ENCODE results near the gene CLEC4A.
A peak's percentile ranks its signal among the peaks of the same experiment; 100 is the strongest.
"Not testable (repeated sequence)": the region's sequence is repeated elsewhere in the genome, so short reads cannot be mapped to it uniquely, and the experiment has no call there.

The CLEC4A gene

DNA sequence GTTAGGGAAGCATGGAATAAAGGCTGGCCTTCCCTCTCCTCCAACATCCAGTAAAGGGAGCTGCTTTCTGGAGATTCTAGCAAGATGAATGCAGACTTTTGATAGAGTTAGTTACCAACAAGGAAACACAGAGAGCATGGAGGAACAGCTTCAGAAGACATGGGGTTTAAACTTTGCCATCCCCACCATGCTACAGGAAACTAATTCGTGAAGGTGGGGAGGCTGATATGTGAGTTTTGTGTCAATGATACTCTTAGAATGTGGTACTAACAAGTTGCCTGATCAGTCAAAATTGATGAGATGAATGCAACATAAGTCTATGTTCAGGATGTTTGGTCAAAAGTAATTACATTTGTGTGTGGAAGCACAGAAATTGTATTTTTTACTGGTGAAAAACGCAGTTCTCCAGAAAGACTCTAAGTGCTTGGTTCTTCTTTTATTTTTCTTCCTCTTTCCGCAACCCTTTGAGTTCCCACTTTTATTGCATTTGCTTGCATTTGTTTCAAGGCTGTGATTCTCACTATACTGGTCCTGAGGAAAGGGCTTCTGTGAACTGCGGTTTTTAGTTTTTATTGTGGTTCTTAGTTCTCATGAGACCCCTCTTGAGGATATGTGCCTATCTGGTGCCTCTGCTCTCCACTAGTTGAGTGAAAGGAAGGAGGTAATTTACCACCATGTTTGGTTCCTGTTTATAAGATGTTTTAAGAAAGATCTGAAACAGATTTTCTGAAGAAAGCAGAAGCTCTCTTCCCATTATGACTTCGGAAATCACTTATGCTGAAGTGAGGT lies at the start of gene CLEC4A:
TSS of gene CLEC4A (plus strand) at position 494 of the 789 bp plus-strand sequence. CDS start at position 756, 262 bp downstream.
- no peak for DNase-seq (ENCODE audit: low read depth in 3 of 3, low spot score in 1 of 3)

DNA sequence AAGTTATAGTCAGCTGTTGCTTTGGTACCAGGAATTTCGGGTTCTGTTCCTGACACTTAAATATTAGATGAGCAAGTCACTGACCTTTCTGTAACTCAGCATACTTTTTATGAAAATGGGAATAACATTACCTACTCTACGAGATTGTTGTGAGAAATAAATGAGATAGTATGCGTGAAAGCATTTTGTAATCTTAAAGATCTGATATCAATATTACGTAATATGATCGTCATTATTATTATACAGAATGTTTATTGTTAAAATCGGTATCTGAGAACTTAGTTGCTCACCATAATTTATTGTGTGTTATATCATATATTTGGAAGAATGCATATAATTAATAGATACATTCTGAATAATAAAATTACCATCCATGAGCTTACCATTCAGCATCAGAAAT lies 47.5 kb upstream of the CLEC4A start:
- no peak for DNase-seq (ENCODE audit: low read depth in 3 of 3, low spot score in 1 of 3)

DNA sequence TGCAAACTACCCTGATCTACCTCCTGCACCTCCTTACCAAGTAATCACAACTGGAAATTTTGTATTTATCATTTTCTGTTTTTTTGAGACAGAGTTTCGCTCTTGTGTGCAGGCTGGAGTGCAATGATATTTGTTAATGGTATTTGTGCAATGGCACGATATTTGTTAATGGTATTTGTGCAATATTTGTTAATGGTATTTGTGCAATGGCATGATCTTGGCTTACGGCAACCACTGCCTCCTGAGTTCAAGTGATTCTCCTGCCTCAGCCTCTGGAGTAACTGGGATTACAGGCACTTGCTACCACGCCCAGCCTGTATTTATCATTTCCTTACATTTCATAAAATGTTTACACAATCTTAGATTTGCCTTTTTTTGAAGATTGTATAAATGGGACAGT lies 47.1 kb upstream of the CLEC4A start:
- no peak for DNase-seq (ENCODE audit: low read depth in 3 of 3, low spot score in 1 of 3)

DNA sequence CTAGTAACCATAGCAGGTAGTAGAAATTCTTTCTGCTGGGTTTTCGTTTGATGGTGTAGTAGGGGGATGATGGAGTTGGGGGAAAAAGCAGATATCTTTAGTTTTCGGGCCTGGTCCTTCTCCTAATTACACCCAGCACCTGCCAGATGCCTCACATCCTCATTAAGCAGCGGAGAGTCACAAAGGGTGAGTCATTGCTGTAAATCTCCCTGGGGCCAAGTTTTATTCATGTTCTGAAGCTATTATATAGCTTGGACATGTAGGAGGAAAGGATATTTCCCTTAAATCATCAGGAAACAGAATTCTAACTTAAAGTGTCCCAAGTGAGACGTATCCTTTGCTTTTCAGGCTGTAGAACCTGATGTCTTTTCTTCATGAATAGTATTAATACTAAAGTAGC lies 46.2 kb upstream of the CLEC4A start:
- DNase-seq (ENCODE audit: low read depth in 3 of 3, low spot score in 1 of 3), result no peak

DNA sequence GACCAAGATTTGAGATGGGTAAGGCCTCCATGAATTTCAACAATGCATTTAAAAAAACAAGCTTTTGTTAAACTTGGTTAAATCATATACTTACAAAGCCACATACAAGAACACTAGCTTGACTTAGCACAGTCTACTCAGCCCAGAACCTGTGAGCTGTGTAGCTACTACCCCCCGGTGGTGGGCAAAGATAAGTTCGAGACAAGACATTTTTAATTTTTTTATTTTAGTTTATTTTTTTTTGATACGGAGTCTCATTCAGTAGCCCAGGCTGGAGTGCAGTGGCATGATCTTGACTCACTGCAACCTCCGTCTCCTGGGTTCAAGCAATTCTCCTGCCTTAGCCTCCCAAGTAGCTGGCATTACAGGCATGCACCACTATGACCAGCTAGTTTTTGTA lies 45.0 kb upstream of the CLEC4A start:
- peak in 2 of 3 donors; percentile 37 to 42 for DNase-seq (ENCODE audit: low read depth in 3 of 3, low spot score in 1 of 3)

DNA sequence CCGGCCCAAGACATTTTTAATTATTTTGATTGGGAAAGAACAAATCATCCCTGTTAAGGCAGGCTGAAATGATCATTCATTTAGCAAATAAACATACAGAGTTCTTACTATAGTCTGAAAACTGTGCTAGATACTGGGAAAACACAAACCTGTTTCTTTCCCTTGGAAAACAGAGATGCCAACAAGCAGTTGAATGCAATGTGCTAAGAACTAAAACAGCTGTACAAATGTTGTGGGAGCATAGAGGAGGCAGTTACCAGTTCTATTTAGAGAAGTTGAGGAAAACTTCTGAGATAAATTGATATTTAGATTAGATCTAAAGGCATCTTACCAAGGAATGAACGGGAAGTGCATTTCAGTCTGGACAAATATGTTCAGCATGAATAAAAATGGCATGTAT lies 44.5 kb upstream of the CLEC4A start:
- no peak for DNase-seq (ENCODE audit: low read depth in 3 of 3, low spot score in 1 of 3)

DNA sequence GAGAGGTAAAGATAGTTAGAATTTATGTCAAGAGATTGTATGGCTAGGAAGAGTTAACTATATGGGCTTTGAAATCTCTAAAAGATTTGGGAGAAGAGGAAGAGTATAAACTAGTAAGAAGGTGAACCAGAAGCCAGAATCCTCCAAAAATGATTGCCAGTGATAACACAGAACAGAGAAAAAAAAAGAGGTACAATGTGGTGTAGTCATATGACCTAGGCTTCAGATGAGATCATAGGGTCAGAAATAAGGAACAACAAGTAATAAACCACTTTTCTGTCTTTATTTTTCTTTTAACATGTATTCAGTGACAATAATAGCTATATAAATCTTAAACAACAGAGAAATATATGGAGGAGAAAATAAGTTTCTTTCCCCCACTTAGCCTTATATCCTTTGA lies 43.3 kb upstream of the CLEC4A start:
- no peak for DNase-seq (ENCODE audit: low read depth in 3 of 3, low spot score in 1 of 3)

DNA sequence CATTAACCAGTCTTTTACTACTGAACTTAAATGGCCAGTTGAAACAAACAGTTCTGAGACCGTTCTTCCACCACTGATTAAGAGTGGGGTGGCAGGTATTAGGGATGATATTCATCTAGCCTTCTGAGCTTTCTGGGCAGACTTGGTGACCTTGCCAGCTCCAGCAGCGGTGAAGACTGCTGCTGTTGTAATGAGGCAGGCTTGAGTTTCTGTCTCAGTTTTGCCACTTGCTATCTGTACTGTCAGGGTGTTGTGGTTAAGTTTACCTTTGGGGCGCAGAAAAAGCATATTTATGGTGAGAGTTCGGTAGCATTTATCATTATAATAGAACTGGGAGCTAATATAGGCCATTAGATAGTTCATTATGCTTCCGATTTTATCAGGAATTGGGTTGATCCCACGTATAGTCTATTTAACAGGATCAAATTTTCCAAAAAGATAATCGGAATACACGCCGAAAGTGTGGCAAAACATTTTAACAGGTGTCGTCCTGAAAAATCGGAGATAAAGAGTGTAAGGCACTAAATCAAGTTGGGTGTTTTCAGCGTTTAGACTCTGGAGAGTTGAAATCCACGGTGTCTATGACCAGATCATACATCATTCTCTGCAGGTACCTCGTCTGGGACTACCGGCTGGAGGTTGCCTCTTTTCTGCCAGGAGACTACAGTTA lies 42.0 kb upstream of the CLEC4A start:
- DNase-seq (ENCODE audit: low read depth in 3 of 3, low spot score in 1 of 3), result no peak

DNA sequence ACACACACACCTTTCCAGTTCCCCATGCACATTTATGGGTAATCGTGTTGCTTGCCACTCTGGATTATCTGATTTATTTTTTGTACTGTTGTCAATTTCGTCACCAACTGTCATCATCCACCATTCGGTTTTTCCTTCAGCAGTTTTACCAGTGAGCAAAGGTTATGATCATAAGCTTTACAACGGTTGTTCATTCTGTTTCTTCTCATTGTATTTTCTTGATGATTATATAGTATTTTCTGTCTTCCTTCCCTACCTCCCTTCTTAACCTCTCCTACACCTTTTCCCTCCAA lies 40.7 kb upstream of the CLEC4A start:
- no peak for DNase-seq (ENCODE audit: low read depth in 3 of 3, low spot score in 1 of 3)

DNA sequence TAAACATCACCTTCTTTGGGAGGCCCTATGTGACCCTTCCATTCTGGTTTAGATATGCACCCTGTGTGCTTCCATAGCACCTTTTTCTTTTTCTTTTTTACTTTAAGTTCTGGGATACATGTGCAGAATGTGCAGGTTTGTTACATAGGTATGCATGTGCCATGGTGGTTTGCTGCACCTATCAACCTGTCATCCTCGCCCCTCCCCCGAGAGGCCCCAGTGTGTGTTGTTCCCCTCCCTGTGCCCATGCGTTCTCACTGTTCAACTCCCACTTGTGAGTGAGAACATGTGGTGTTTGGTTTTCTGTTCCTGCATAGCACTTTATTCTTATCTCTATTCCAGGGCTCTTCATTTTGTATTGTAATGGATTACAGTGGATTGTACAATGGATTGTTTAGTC lies 39.1 kb upstream of the CLEC4A start:
- not testable (repeated sequence) for DNase-seq (ENCODE audit: low read depth in 3 of 3, low spot score in 1 of 3)

DNA sequence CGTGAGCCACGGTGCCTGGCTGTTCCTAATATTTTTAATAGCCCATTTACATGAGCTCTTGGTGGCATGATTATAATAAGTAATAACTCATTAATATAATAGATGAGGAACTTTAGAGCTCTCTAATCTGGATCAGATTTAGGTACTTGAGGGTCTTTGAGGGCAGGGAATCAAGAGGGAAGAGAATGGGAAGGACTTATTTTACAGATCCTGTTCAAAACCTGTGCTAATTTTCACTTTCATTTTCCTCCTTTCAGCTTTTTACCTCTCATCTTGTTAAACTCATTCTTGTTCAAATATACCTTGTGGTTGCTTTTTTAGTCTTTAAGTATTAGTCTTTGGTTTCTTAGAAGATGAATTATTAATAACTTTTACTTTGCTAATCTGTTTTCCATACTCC lies 35.8 kb upstream of the CLEC4A start:
- no peak for DNase-seq (ENCODE audit: low read depth in 3 of 3, low spot score in 1 of 3)

DNA sequence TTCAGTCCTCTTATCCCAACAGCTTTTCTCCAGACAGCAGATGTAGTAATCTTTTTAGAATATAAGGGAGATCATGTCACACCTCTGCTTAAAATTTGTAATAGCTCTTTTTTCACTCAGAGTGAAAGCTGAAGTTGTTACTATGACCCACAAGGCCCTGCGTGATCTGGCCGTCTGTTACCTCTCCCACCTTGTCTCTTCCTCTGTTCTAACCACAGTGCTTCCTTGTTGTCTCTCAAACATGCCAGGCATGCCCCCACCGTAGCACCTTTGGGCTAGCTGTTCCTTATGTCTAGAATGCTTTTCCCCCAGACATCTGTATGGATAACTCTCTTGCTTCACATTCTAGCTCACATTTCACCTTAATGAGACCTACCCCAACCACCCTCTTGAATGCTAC lies 34.8 kb upstream of the CLEC4A start:
- DNase-seq (ENCODE audit: low read depth in 3 of 3, low spot score in 1 of 3), result no peak

DNA sequence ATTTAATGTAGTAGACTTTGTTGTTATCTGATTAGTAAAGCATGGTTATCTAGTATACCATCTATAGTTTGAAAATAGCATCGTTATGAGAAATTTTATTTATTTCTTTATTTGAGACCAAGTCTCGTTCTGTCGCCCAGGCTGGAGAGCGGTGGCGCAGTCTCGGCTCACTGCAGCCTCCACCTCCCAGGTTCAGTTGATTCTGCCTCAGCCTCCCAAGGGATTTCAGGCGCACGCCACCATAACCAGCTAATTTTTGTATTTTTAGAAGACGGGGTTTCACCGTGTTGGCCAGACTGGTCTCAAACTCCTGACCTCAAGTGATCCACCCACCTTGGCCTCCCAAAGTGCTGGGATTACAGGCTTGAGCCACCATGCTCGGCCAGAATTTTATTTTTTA lies 34.1 kb upstream of the CLEC4A start:
- not testable (repeated sequence) for DNase-seq (ENCODE audit: low read depth in 3 of 3, low spot score in 1 of 3)

DNA sequence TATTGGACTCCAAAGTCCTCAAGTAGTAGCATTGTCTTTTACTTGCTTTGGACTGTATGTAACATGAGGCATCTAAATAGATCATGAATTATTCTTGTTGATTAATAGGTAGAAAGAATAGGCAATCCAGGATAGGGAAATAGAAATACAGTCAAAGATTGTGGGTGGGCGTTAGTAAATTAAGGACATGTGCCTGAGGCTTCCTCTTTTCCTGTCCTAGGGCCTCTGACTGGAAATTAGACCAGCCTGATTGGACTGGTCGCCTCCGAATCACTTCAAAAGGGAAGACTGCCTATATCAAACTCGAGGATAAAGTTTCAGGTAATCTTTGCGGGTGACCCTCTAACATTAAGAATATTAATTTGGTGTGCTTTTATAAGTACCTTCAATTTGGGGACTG lies 33.7 kb upstream of the CLEC4A start:
- no peak for DNase-seq (ENCODE audit: low read depth in 3 of 3, low spot score in 1 of 3)

DNA sequence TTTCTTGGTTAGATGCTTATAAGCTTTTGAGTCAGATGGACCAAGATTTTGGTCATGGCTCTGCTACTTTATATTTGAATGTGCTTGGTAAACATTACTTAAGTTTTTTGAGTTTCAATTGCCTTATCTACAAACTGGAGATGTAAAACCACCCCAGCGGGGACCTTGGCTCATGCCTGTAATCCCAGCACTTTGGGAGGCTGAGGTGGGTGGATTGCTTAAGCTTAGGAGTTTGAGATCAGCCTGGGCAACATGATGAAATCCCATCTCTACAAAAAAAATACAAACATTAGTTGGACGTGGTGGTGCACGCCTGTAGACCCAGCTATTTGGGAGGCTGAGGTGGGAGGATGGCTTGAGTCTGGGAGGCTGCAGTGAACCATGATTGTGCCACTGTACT lies 30.1 kb upstream of the CLEC4A start:
- no peak for DNase-seq (ENCODE audit: low read depth in 3 of 3, low spot score in 1 of 3)

DNA sequence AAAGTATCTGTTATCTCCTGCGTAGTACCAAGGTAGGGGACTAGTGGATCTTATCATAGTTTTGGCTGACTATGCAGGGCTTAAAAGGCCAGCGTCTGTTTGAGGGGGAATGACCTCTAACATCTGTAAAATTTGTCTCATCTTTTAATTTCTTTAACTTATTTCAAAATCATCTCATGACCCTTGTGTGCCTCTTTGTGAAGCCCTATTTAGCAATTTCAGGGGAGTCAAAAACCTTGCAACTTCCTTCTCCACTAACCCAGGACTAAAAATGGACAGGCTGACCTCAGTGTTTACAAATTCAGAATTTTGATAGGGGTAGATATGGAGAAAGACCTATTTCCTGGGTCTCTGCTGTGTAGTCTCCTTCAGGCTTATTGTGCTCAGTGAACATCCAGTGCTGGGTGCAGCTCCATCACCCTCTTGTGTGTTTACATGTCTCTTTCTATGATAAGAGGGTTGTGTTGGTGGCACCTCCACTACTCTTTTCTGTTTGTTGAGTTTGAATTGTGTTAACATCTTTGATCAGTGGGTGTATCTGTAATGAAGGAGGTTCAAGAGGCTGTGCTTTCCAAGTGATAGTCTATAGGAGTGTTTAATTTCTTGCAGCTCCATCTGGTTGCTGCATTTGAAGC lies 27.0 kb upstream of the CLEC4A start:
- no peak for DNase-seq (ENCODE audit: low read depth in 3 of 3, low spot score in 1 of 3)

DNA sequence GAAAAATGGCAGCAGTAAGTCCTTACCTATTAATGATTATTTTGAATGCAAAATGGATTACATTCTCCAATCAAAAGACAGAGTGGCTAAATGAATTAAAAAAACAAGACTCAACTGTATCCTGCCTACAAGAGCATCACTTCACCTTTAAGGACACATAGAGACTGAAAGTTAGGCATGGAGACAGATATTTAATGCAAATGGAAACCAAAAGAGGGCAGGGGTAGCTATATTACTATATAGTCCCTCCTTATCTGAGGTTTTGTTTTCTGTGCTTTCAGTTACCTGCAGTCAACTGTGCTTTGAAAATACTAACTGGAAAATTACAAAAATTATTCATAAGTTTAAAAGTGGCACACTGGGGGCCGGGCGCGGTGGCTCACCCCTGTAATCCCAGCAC lies 24.2 kb upstream of the CLEC4A start:
- DNase-seq (ENCODE audit: low read depth in 3 of 3, low spot score in 1 of 3), result no peak

DNA sequence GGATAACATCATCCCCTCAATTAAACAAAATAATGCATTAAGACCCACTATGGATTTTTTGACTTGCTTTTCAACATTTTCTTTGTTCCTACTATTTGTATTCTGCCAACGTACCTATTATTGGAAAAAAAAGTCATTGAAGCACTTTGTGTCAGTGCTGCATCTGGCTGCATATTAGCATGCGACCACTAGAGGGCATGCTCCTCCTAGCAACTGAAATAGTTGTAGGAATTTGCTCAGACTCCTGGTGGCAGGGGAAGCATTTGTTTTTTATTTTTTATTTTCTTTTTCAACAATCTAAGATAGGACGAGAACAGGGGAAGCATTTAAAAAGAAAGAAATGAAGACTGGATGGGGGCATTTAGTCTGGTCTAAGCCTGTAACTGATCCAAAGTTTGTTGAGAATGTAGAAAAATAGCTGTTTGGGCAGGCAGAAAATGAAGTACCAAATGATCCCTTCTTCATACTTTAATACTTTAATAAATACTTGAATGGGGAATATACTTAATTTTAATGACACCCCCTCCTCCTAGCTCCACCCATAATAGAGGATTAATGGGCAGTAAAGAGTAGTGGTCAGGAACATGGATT lies 14.5 kb upstream of the CLEC4A start:
- DNase-seq (ENCODE audit: low read depth in 3 of 3, low spot score in 1 of 3), result peak; percentile 43 to 58 (median 56)

DNA sequence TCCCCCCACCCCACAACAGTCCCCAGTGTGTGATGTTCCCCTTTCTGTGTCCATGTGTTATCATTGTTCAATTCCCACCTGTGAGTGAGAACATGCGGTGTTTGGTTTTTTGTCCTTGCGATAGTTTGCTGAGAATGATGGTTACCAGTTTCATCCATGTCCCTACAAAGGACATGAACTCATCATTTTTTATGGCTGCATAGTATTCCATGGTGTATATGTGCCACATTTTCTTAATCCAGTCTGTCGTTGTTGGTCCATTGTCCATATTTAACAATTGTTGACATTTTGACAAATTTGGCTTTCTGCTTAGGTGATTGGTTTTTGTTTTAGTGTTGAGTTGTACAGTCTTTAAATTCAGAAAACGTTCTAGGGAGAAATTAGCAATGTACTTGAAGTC lies 10.3 kb upstream of the CLEC4A start:
- not testable (repeated sequence) for DNase-seq (ENCODE audit: low read depth in 3 of 3, low spot score in 1 of 3)

DNA sequence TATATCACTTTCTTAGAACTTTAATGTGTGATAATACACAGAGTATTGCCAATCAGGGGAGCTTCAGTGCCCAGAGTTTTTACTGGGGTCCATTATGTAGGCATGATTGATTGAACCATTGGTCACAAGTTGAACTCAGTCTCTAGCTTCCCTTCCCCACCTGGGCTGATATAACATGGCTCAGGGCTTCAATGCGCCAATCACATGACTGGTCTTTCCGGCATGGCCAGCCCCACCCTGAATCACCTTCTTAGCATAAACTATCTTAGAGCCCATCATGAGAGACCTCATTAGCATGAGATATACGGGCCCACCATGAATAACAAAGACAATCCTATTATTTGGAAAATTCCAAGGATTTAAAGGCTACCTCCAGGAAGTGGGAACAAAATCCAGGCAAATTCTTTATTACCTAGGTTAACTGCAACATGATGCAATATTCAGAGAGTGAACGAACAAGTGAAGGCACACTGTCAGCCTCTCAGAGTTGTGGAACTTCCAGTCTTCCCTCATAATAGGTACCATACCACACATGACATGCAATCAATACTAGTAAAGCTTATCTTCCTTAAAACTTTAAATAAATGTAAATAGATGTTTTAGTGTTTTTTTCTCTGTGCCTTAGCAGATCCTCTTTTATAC lies 3.2 kb upstream of the CLEC4A start:
- DNase-seq (ENCODE audit: low read depth in 3 of 3, low spot score in 1 of 3), result no peak

DNA sequence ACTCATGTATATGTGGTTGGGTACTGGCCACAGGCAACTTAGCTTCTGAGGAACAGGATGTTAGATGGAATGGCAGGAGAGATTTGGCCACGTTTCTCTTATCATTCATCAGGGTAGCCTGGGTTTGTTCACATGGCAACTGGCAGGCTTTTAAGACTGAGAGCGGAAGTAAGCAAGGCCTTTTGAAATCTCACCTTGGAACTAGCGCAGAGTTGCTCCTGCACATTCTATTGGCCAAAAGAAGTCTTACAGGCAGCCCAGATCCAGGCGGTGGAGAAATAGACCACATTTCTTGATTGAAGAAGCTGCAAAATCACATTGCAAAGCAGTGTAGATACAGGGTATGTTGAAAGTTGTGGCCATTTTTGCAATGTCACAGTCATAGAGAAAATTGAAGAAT lies 3.7 kb downstream of the CLEC4A start:
- DNase-seq (ENCODE audit: low read depth in 3 of 3, low spot score in 1 of 3), result no peak
